ENCODE data around the gene PCDHGA6. TPM values are rescaled to one million over a fixed set of nuclear protein-coding genes. Genes with fewer than 3 reads are reported as not detected.

The PCDHGA6 gene
- total RNA-seq, 2 donors from 2014 or later: 0.55 to 3.8 TPM

DNA sequence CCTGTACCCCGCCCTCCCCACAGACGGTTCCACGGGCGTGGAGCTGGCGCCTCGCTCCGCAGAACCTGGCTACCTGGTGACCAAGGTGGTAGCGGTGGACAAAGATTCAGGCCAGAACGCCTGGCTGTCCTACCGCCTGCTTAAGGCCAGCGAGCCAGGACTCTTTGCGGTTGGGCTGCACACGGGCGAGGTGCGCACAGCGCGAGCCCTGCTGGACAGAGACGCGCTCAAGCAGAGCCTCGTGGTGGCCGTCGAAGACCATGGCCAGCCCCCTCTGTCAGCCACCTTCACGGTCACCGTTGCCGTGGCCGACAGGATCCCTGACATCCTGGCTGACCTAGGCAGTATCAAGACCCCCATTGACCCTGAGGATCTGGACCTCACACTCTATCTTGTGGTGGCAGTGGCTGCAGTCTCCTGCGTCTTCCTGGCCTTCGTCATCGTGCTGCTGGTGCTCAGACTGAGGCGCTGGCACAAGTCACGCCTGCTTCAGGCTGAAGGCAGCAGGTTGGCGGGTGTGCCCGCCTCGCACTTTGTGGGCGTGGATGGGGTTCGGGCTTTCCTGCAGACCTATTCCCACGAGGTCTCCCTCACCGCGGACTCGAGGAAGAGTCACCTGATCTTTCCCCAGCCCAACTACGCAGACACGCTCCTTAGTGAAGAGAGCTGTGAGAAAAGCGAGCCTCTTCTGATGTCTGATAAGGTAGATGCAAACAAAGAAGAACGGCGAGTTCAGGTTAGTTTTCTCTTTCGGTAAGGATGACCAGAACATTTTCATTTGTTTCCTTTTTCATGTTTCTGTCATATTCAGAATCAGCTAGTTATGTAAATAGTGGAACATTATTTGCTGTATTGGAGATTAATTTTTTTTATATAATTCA, 7.4 kb upstream of the PCDHGA6 start:
- peaks cover 47% of the 10 kb centered on the region for H3K36me3 Mint-ChIP-seq (ENCODE audit: low read depth)
- H3K27me3 Mint-ChIP-seq (ENCODE audit: insufficient read depth): no peaks in the 10 kb centered on the region
- H3K27ac Mint-ChIP-seq: no peak overlapping the region
- Histone ChIP-seq H3K9ac (ENCODE audit: extremely low read depth, low read length, poor library complexity, severe bottlenecking) (no peak overlapping the region), H3K36me3 (ENCODE audit: control insufficient read depth, insufficient read depth, low read length) (no peaks in the 10 kb centered on the region), H3K4me1 (ENCODE audit: control insufficient read depth, insufficient read depth, low read length) (no peaks in the 10 kb centered on the region), H3K4me3 (ENCODE audit: low read length) (no peak overlapping the region), H3K27ac (ENCODE audit: low read depth, low read length) (no peak overlapping the region), H3K27me3 (ENCODE audit: control insufficient read depth, insufficient read depth, low read length, poor library complexity, severe bottlenecking) (no peaks in the 10 kb centered on the region), H3K9me3 (ENCODE audit: control insufficient read depth, low read length) (peaks cover 43% of the 10 kb centered on the region)
- no peaks in the 10 kb centered on the region for H3K4me1 Mint-ChIP-seq
- WGBS, 2 experiments (ENCODE audit: insufficient coverage in 1 of 2, insufficient read length in 1 of 2): 96% methylated on average over 43 to 46 of the region's 46 CpGs
- H3K9me3 Mint-ChIP-seq: peaks cover 68% of the 10 kb centered on the region
- DNase-seq: no peak
- no peak overlapping the region for H3K4me3 Mint-ChIP-seq
- TF ChIP-seq CTCF (conservative IDR thresholded peaks at IDR 0.05): no peak

DNA sequence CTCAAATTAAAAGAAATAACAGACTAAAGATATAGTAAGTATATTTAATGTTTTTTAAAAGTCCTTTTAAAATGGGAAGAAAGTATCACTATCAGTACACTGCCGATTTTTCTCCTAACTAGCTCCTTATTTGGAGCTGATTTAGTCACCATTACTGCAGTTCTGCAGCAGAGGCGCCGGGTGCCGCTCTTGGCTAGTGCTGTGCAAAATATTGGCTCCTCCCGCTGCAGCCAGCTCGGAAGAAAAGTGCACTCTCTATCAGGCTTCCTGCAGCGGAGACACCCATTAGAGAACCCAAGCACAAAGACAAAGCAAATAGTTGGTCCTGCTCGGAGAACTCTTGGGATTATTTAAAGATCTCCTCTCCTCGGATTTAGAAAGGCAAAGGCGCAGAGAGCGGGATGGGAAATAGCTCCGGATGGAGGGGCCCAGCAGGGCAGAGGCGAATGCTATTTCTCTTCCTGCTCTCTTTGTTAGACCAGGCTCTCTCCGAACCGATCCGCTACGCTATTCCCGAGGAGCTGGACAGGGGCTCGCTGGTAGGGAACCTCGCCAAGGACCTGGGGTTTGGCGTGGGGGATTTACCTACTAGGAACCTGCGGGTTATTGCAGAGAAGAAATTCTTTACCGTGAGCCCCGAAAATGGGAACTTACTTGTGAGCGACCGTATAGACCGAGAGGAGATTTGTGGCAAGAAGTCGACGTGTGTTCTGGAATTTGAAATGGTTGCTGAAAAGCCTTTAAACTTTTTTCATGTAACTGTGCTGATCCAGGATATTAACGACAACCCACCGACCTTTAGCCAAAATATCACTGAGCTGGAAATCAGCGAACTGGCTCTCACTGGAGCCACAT, 3.5 kb upstream of the PCDHGA6 start, which contains the start of gene PCDHGB3:
Gene PCDHGB3 (plus strand): TSS at position 249 of the 855 bp plus-strand sequence. CDS start 153 bp downstream, at position 402.
- Histone ChIP-seq H3K4me3 (ENCODE audit: low read length) (no peak within 1 kb of the TSS), H3K4me1 (ENCODE audit: control insufficient read depth, insufficient read depth, low read length) (no peaks in the 10 kb centered on the region), H3K27ac (ENCODE audit: low read depth, low read length) (no peak within 1 kb of the TSS), H3K36me3 (ENCODE audit: control insufficient read depth, insufficient read depth, low read length) (no peaks in the 10 kb centered on the region), H3K9ac (ENCODE audit: extremely low read depth, low read length, poor library complexity, severe bottlenecking) (no peak within 1 kb of the TSS), H3K27me3 (ENCODE audit: control insufficient read depth, insufficient read depth, low read length, poor library complexity, severe bottlenecking) (no peaks in the 10 kb centered on the region), H3K9me3 (ENCODE audit: control insufficient read depth, low read length) (peaks cover 51% of the 10 kb centered on the region)
- peak; percentile 63 for TF ChIP-seq CTCF (conservative IDR thresholded peaks at IDR 0.05)
- Mint-ChIP-seq H3K27me3 (ENCODE audit: insufficient read depth) (no peaks in the 10 kb centered on the region), H3K4me1 (no peaks in the 10 kb centered on the region), H3K9me3 (peaks cover 62% of the 10 kb centered on the region), H3K36me3 (ENCODE audit: low read depth) (peaks cover 44% of the 10 kb centered on the region), H3K4me3 (peak within 1 kb of the TSS; percentile 40), H3K27ac (no peak within 1 kb of the TSS)
- 94 to 95% methylated on average over 32 of the region's 32 CpGs for WGBS, 2 experiments (ENCODE audit: insufficient coverage in 1 of 2, insufficient read length in 1 of 2)
- no peak for DNase-seq

GRCh38 chr5:141371572-141372475, 1.9 kb upstream of the PCDHGA6 start:
- 95 to 96% methylated on average over 58 to 69 of the region's 69 CpGs for WGBS, 2 experiments (ENCODE audit: insufficient coverage in 1 of 2, insufficient read length in 1 of 2)
- Histone ChIP-seq H3K9ac (ENCODE audit: extremely low read depth, low read length, poor library complexity, severe bottlenecking) (no peak overlapping the region), H3K27me3 (ENCODE audit: control insufficient read depth, insufficient read depth, low read length, poor library complexity, severe bottlenecking) (no peaks in the 10 kb centered on the region), H3K9me3 (ENCODE audit: control insufficient read depth, low read length) (peaks cover 40% of the 10 kb centered on the region), H3K36me3 (ENCODE audit: control insufficient read depth, insufficient read depth, low read length) (no peaks in the 10 kb centered on the region), H3K27ac (ENCODE audit: low read depth, low read length) (no peak overlapping the region), H3K4me1 (ENCODE audit: control insufficient read depth, insufficient read depth, low read length) (no peaks in the 10 kb centered on the region), H3K4me3 (ENCODE audit: low read length) (no peak overlapping the region)
- Mint-ChIP-seq H3K36me3 (ENCODE audit: low read depth) (peaks cover 43% of the 10 kb centered on the region), H3K27ac (no peak overlapping the region), H3K27me3 (ENCODE audit: insufficient read depth) (no peaks in the 10 kb centered on the region), H3K4me3 (no peak overlapping the region), H3K9me3 (peaks cover 59% of the 10 kb centered on the region), H3K4me1 (no peaks in the 10 kb centered on the region)
- TF ChIP-seq CTCF (conservative IDR thresholded peaks at IDR 0.05): no peak
- DNase-seq: no peak
